Measurements from ENCODE around the gene PLA2G2C. TPM values are rescaled to one million over a fixed set of nuclear protein-coding genes. Genes with fewer than 3 reads are reported as not detected.

The PLA2G2C gene
- total RNA-seq, 2 donors from 2014 or later, result 0.28 TPM; not detected in 1

DNA sequence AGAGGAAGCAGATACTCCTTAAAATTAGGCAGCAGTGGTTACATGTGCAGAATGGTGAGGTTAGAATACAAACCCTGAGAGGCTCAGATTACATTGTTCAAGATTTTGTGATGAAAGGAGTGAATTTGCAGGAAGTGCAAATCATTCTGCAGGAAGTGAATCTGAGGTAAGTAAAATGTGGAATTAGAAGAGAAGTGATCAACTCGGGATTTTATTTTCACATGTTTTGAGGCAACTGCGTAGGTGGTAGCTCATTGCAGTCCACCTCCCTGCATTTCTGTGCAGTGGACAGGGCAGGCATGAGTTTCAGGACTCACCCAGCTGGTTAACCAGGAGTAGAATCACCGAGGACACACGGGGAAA lies 2.1 kb upstream of the PLA2G2C start:
- intact Hi-C loops (cut with DNase I, micrococcal nuclease), result no loop called here
- DNase-seq (no peak), ATAC-seq (no peak)

DNA sequence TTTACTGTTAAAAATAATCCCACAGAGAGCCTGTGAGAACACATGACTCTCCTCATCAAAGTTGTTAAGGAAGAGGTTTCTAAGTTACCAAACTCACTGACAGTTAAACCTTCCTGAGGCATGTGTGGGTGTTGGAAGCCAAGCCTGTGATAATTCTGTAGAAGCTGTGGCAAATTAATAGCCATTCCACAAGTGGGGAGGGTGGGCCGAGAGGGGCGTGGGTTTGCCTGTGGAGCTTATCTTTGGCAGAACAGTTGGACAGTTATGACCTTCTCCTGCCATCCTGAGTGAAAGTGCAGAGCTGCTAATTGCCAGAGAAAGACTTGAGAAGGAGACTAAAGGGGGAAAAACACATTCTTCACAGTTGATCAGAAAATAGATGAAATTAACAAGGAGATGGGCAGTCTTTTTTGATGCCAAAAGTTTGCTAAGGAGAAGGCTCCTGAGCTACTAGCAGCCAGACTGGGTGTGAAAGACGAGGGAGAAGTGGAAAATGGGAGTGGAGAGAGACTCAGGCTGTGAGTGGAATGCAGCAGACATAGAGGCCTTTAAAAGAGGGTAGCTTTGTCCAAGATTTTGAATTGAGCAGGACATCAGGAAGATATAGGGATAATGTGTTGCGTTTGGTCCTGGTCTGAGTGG lies 1.6 kb upstream of the PLA2G2C start:
- intact Hi-C loops (cut with DNase I, micrococcal nuclease), result no loop called here
- no peak for ATAC-seq

DNA sequence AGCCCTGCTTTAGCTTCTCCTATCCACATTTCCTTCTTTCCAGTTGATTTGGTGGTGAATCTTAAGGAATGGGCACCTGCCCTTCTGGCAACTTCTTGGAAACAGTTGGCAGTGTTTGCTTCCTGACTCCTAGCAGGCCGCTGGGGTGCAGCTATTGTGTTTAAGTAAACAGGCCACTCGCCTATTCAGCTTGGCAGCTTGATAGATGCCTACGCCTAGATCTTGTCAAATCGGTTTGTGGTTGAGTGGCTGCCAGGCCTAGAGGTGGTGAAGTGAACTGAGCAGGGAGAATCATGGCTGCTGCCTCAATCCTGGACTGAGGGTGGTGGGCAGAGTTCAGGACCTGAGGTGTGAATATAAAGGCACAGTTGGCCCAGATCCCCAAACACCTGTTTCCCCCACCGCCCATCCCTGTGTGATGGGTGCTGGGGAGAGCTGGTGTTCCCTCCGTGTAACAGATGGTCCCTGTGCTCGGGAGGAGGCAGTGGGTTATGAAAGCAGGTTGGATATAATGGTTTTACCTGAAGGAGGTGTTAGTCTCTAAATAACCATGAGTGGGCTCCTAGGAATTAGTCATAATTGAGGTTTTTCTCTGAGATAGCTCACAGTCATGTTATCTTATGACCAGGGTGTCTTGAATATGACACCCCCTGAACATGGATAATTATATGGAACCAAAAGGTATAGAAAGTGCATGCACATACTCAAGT lies 940 bp upstream of the PLA2G2C start:
- DNase-seq (peak; percentile 75 to 85), ATAC-seq (peak; percentile 79)
- intact Hi-C loops (cut with DNase I, micrococcal nuclease), result no loop called here

More for the DNA sequence above, 1.6 kb upstream of the PLA2G2C start:
- DNase-seq, result no peak

DNA sequence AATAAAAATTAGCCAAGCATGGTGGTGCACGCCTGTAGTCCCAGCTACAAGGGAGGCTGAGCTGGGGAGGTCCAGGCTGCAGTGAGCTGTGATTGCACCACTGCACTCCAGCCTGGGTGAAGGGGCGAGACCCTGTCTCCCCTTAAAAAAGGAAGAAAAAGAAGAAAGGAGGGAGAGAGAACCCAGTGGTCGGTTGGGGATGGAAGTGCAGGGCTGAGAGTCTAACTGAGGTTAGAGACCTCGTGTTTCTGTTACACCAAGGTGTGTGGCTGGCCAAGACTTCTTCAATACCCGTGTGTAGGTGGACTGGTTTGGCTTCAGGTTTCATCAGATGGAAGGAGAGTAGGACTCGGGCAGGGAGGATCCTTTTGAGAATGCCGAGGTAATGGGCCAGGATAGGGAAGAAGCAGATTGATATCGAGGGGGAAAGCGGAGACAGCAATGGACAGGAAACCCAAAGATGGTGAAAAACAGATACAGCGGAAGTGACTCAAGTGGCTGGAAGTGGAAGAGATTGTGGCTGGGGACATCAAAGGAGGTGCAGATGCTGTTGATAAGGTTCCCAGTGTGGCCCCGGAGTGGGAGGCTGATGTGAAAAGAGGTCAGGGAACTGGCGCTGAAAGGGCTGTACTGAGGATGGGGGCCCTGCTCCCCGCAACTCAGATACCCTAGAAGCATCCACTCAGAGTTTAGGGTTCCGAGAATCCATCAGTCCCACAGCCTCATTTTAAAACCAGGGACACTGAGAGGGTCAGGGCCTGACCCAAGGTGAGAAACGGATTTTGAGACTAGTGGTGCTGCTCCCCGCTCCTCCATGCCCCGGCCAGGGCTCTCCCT lies 1.1 kb downstream of the PLA2G2C start:
- DNase-seq (no peak), ATAC-seq (no peak)

DNA sequence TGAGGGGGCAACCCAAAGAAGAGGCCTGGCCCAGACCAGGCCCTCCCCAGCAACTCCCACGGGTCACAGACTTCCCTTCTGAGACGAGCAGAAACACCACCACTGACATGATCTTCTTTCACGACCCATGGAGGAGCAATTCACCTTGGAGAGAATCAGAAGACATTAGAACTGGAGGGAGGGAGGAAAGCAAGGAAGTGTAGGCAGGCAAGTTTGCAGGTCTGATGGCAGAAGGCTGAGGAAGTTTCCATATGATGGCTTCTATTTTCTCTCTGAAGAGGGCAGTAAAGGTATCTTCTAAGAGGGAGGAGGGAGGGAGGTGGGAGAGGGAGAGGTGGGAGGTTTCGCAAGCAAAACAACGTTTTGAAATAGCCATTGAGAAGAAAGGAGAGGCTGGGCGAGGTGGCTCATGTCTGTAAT lies 1.8 kb downstream of the PLA2G2C start:
- intact Hi-C loops (cut with DNase I, micrococcal nuclease), result no loop called here
- ATAC-seq, result no peak
- DNase-seq, result no peak

More for the DNA sequence above, 1.1 kb downstream of the PLA2G2C start:
- intact Hi-C loops (cut with DNase I, micrococcal nuclease), result no loop called here

DNA sequence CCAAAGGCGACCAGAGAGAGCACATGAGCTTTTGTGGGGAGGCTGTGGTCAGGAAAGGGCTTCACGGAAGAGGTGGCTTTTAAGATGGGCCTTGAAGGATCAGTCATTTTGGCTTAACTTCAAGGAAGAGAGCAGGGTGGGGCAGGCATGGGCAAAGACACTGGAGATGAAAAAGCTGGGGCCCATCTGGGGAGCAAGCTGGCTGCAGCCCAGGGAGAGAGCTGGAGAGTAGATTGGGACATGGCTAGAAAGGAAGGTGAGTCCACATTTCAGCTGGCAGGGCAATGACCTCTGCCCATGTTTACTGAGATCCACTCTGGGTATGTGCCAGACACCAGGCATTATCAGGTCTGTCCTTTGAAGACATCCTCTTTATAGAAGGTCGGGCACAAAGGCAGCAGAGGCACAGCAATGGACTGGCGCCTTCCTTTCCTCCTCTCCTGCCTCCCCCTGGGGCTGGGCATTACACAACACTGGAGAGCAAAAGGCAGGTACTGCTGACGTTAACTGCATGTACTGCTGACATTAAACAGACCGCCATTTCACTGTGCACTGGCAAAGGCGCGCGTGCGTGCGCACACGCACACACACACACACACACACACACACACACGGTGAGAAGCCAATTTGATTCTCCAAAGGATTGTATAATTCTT lies 2.6 kb downstream of the PLA2G2C start:
- intact Hi-C loops (cut with DNase I, micrococcal nuclease), result no loop called here
- ATAC-seq (no peak), DNase-seq (peak in 1 of 2 donors; percentile 64)

DNA sequence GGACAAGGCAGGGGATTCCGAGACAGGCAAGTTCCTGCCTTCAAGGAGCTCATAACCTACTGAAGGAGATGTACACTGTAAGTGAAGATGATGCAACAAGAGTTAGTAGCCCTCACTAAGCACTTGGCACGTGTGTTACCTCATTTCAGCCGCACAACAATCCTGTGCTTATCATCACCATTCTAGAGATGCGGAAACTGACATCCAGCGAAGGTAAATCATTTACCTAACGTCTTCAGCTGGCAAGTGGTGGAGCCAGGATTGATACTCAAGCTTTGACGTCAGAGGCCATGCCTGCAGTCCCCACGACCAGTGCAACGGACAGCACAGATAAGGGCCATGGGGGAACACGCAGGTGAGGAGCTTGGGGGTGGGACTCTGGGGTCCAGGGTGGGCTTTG lies 3.3 kb downstream of the PLA2G2C start:
- peak in 1 of 2 donors; percentile 59 for DNase-seq
- ATAC-seq, result peak; percentile 65
- intact Hi-C loops (cut with DNase I, micrococcal nuclease), result no loop called here

DNA sequence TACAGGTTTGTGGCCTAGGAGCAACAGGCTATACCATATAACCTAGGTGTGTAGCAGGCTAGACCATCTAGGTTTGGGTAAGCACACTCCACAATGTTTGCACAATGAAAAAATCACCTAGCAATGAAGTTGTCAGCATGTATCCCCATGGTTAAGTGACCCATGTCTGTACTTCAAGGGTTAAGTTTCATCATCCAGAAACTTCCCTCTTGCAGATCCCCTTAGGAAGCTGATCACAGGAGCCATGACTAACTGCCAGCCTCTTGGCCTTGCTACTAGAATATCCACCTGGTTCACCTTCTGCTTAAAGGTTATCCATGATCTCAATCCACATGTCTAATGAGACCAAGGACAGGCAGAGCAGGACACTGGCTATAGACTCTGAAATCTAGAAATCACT lies 3.9 kb downstream of the PLA2G2C start:
- no peak for DNase-seq
- intact Hi-C loops (cut with DNase I, micrococcal nuclease), result no loop called here
- ATAC-seq, result no peak

DNA sequence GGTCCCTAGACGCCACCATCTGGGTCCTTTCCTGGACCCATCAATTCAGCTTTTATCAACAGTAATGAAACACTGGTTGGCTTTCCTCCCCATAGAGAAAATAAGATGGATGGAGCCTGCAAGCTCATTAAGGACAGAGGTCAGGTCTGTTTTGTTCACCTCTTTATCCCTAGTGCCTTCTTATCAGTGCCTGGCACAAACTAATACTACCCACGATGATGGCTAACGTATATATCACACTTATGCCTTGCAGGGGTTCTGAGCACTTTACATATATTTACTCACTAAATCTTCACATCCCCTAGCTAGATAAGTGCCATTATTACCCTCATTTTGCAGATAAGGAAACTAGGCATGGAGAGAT lies 5.5 kb downstream of the PLA2G2C start:
- intact Hi-C loops (cut with DNase I, micrococcal nuclease), result no loop called here
- ATAC-seq (no peak), DNase-seq (no peak)

DNA sequence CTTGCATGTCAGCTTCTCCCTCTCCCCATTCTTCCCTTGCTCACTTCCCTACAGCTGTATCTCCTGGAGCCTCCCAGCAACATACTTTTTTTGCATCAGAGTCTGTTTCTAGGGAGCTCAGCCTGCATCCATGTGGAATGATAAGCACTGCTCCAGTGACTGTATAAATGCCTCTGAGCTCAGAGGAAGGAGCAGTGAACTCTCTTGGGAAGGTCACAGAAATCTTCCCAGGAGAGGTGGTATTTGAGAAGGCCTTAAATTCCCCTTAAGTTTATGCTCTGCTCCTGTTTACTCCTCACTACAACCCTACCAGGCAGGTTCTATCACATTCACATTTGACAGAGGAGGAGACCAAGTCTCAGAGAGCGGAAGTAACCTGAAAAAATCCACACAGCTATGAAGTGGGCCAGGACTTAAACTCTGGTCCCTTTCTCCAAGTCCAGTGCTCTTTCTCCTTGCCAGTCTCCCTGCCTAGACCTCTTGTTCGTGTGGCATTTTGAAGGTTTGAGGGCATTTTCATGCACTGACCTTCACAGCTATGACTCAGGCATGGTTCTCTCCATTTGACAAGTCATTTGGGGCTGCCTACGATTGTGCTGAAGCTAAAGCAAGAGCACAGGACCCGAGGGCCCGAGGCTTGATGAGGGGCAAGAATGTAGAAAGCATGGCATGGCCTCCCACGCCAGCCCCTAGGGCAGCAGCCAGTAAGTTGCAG lies 6.0 kb downstream of the PLA2G2C start:
- intact Hi-C loops (cut with DNase I, micrococcal nuclease), result no loop called here
- ATAC-seq, result no peak
- DNase-seq, result no peak

DNA sequence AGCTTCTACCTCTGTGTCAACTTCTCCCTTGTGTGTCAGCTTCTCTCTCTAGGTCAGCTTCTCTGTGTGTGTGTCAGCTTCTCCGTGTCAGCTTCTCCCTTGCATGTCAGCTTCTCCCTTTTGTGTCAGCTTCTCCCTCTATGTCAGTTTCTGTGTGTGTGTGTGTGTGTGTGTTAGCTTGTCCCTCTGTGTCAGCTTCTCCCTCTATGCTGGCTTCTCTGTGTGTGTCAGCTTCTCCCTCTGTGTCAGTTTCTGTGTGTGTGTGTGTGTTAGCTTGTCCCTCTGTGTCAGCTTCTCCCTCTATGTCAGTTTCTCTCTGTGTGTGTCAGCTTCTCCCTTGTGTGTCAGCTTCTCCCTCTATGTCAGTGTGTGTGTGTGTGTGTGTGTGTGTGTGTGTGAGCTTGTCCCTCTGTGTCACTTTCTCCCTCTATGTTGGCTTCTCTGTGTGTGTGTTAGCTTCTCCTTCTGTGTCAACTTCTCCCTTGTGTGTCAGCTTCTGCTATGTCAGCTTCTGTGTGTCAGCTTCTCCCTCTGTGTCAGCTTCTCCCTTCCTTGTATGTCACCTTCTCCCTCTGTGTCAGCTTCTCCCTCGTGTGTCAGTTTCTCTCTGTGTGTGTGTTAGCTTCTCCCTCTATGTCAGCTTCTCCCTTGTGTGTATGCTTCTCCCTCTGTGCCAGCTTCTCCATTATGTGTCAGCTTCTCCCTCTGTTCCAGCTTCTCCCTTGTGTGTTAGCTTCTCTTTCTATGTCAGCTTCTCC lies 6.8 kb downstream of the PLA2G2C start:
- ATAC-seq, result no peak
- no peak for DNase-seq
- intact Hi-C loops (cut with DNase I, micrococcal nuclease), result no loop called here

DNA sequence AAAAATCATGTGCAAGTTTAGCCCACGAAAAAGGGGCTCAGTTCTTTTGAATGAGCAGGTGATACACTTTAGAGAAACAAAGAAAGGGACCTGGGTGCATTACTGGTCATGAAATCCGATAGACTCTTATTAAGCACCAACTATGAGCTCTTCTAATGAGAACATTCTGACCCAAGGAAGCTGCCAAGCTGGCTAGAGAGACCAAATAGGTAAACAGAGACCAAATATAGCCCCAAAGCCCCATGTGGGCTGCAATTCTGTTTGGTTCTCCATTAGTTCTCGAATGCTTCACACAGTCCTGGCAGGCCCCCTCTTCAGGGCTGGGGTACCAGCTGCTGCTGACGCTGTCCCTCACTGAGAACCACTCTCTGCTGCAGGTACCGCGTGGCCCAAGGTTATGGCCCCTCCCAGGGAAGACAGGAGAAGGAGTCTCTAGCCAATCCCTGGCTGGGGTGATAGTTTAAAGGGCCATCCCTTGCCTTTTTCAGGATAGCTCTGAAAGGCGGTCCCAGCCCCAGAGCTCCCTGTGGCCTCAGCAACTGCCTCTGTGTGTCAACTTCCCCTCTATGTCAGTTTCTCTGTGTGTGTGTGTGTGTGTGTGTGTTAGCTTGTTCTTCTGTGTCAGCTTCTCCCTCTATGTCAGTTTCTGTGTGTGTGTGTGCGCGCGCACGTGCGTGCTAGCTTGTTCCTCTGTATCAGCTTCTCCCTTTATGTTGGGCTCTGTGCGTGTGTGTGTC lies 7.5 kb downstream of the PLA2G2C start:
- peak in 1 of 2 donors; percentile 49 for DNase-seq
- intact Hi-C loops (cut with DNase I, micrococcal nuclease), result no loop called here
- ATAC-seq, result no peak

DNA sequence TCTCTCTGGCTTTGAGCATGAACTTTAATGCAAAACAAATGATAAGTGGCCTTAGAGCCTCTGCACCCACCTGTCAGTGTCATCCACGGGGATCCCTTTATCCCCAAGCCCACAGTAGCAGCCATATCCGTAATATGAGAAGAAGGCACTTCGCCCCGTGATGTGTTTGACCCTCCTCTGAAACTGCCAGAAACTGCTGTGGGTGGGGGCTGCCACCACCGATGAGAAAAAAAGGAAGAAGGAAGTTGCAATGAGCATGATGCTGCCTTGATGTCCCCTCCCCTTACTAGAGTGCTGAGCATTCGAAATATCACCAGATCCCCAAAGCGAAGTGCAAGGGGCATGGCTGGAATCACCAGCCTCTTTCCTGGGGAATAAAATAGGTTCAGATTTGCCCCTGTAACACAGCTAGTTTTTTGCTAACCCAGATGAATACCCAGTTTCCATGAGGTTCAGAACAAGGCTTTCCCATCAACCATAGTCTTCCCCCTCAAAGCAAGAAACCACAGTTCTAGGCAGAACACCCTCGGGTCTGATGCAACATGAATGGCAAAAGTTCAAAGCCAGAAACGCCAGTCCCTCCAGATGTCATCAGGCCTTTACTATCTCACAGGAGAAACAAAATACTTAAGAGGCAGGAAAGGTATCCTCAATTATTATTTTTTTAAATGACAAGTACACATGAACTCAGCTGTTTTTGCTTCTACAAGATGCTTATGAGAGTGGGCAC lies 11.2 kb downstream of the PLA2G2C start:
- no peak for ATAC-seq
- no peak for DNase-seq
- intact Hi-C loops (cut with DNase I, micrococcal nuclease), result no loop called here

DNA sequence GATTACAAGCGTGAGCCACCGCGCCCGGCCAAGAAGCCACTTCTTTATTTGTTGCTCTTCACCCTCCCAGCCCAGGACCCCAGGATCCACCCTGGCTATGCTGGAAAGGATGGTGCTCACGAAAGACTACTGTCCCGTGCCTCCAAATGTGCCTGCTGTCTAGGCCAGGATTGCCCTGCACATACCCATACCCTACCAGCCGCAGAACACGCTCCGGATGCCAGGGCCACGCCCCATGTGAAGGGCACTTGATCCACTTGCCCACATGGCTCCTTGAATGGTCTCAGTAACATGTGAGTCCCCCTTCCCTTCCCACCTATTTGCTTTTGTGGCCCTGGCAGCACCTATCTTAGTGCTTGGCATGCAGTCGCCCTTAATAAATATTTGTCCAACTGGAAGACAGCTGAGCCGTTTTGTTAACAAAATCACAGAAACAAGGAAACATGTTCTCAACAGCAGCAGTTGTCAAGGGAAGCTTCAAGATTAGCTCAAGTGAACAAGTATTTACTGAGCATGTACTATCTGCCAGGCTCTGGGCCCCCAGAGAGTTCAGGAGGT lies 14.2 kb downstream of the PLA2G2C start:
- intact Hi-C loops (cut with DNase I, micrococcal nuclease), result no loop called here
- ATAC-seq (no peak), DNase-seq (no peak)

DNA sequence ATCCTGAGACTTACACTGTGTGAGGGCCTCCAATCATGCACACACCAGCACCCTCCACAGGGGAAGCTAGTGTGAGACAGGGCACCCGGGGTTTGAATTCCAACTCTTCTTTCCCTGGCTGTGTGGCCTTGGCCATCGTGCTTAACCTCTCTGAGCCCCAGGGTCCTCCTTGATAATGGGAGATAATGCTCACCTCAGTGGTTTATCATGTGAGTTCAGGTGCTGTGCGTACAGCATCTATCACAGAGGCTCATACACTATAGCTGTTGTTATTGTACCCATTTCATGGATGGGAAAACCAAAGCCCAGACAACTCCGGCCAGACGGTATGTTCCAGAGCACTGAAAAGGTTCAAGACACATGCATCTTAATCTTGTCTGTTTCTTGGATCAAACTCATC lies 16.4 kb downstream of the PLA2G2C start:
- intact Hi-C loops (cut with DNase I, micrococcal nuclease), result no loop called here
- DNase-seq, result no peak
- no peak for ATAC-seq
